Measurements from ENCODE around the gene TBATA. TPM values are rescaled to one million over a fixed set of nuclear protein-coding genes. Genes with fewer than 3 reads are reported as not detected.
A peak's percentile ranks its signal among the peaks of the same experiment; 100 is the strongest.

TBATA gene
- total and polyA plus RNA-seq, 5 donors, result 0.16 TPM; not detected in 4

DNA sequence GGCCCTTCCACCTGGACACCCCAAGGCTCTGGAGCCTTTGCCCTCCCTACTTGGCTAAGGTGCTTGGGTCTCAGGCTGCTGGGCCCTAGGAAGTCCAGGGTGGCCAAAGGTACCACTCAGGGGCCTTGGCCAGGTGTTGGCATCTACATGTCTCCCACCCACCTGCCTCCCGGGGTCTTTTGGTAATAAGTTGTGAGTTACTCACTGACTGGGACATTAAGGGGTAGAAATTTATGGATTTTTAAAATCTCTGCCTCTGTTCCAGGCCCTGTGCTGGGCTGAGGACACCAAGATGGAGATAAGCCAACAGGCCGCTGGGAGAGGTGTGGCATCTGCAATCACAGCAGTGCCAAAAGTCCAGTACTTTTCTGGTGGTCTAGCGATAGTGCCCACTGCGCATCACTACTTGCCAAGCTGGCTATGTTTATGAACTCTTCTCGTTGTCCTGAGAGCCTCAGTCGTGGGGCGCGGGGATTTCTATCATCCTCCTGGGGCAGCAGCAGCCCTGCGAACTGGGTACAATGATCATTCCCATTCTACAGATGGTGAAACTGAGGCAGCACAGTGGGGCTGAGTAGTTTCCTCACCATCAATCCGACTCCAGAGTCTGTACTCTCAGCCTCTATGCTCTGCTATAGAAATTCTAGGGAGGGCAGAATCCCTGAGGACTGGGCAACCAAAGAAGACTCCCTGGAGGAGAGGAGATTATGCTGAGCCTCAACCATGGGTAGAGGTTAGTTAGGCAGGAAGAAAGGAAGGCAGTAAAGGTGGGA, 36.2 kb downstream of the TBATA start:
- H3K27ac ChIP-seq (ENCODE audit: low read length), result no peak overlapping the region
- intact Hi-C loops (cut with DNase I), result no loop called here
- no peaks in the 10 kb centered on the region for H3K27me3 ChIP-seq (ENCODE audit: control insufficient read depth, insufficient read depth)
- no peaks in the 10 kb centered on the region for H3K9me3 ChIP-seq (ENCODE audit: control insufficient read depth, low read length)
- DNase-seq (peak in 1 of 3 donors; percentile 16), ATAC-seq (no peak)
- peaks cover 4% of the 10 kb centered on the region for H3K4me1 ChIP-seq (ENCODE audit: control insufficient read depth, insufficient read depth, low read length)
- WGBS, result 94% methylated on average over 10 of the region's 10 CpGs
- H3K4me3 ChIP-seq (ENCODE audit: low read length), result no peak overlapping the region

- WGBS, result 98% methylated on average over 3 of the region's 3 CpGs
- Histone ChIP-seq H3K4me1 (ENCODE audit: control insufficient read depth, insufficient read depth, low read length) (peaks cover 4% of the 10 kb centered on the region), H3K27ac (ENCODE audit: low read length) (no peak overlapping the region), H3K9me3 (ENCODE audit: control insufficient read depth, low read length) (no peaks in the 10 kb centered on the region), H3K27me3 (ENCODE audit: control insufficient read depth, insufficient read depth) (no peaks in the 10 kb centered on the region), H3K4me3 (ENCODE audit: low read length) (no peak overlapping the region)
- no peak for ATAC-seq
- intact Hi-C loops (cut with DNase I), result no loop called here
- peak in 1 of 3 donors; percentile 29 for DNase-seq
Observed at GRCh38 chr10:70748305-70748704, 36.9 kb downstream of the TBATA start.

DNA sequence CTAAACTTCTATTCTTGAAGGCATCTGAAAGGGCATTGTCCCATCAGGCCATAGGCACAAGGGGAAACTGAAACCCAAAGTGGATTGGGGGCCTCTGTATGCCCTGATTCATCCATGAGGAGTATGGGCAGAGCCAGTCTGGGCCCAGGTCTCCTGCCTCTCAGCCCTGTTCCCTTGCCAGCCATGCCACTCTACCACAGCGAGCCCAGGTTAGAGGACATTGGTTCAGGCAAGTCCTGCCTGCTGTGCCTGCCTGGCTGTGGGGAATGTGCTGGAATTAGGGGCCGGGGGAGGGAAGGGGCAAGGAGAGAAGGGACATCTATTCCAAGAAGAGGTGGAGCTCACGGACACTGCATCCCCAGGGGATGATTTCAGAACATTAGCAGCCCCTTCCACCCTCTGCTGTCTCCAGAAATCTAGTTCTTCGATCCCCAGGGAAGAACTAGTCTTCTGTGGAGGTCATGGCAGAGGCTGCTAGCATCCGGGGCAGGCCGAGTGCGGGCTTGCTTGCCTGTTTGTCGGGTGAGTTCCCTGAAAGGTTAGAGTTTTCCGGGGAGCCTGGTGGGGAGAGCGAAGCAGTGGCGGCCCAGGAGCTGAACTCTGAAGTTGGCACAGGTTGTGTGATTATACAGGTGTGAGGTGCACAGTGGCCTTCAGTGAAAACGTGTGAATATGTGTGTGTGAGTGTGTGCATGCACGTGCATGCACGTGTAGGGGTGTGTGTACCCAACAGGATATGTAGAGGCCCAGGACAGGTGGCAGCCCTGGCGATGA, 37.8 kb downstream of the TBATA start:
- Histone ChIP-seq H3K9me3 (ENCODE audit: control insufficient read depth, low read length) (no peaks in the 10 kb centered on the region), H3K4me3 (ENCODE audit: low read length) (no peak overlapping the region), H3K27ac (ENCODE audit: low read length) (no peak overlapping the region), H3K4me1 (ENCODE audit: control insufficient read depth, insufficient read depth, low read length) (peaks cover 4% of the 10 kb centered on the region), H3K27me3 (ENCODE audit: control insufficient read depth, insufficient read depth) (no peaks in the 10 kb centered on the region)
- 72% methylated on average over 15 of the region's 15 CpGs for WGBS
- ATAC-seq, result no peak
- intact Hi-C loops (cut with DNase I), result no loop called here
- peak in 1 of 3 donors; percentile 41 for DNase-seq

- Histone ChIP-seq H3K27me3 (ENCODE audit: control insufficient read depth, insufficient read depth) (no peaks in the 10 kb centered on the region), H3K4me3 (ENCODE audit: low read length) (no peak overlapping the region), H3K4me1 (ENCODE audit: control insufficient read depth, insufficient read depth, low read length) (peaks cover 4% of the 10 kb centered on the region), H3K27ac (ENCODE audit: low read length) (no peak overlapping the region), H3K9me3 (ENCODE audit: control insufficient read depth, low read length) (no peaks in the 10 kb centered on the region)
- ATAC-seq (no peak), DNase-seq (no peak)
- WGBS, result 76% methylated on average over 2 of the region's 2 CpGs
- intact Hi-C loops (cut with DNase I), result no loop called here
Observed at GRCh38 chr10:70745555-70745954, 39.6 kb downstream of the TBATA start.

- 72% methylated on average over 6 of the region's 6 CpGs for WGBS
- Histone ChIP-seq H3K9me3 (ENCODE audit: control insufficient read depth, low read length) (no peaks in the 10 kb centered on the region), H3K4me1 (ENCODE audit: control insufficient read depth, insufficient read depth, low read length) (peaks cover 4% of the 10 kb centered on the region), H3K4me3 (ENCODE audit: low read length) (no peak overlapping the region), H3K27ac (ENCODE audit: low read length) (no peak overlapping the region), H3K27me3 (ENCODE audit: control insufficient read depth, insufficient read depth) (no peaks in the 10 kb centered on the region)
- DNase-seq (no peak), ATAC-seq (no peak)
- intact Hi-C loops (cut with DNase I), result no loop called here
Observed at GRCh38 chr10:70744617-70745143, 40.5 kb downstream of the TBATA start.

- intact Hi-C loops (cut with DNase I), result no loop called here
- WGBS, result 86% methylated on average over 13 of the region's 13 CpGs
- Histone ChIP-seq H3K27ac (ENCODE audit: low read length) (no peak overlapping the region), H3K4me1 (ENCODE audit: control insufficient read depth, insufficient read depth, low read length) (peaks cover 4% of the 10 kb centered on the region), H3K27me3 (ENCODE audit: control insufficient read depth, insufficient read depth) (no peaks in the 10 kb centered on the region), H3K9me3 (ENCODE audit: control insufficient read depth, low read length) (no peaks in the 10 kb centered on the region), H3K4me3 (ENCODE audit: low read length) (no peak overlapping the region)
- no peak for ATAC-seq
- DNase-seq, result no peak
Observed at GRCh38 chr10:70743879-70744278, 41.3 kb downstream of the TBATA start.

GRCh38 chr10:70743430-70743788, 41.8 kb downstream of the TBATA start:
- Histone ChIP-seq H3K27ac (ENCODE audit: low read length) (no peak overlapping the region), H3K4me1 (ENCODE audit: control insufficient read depth, insufficient read depth, low read length) (peaks cover 4% of the 10 kb centered on the region), H3K27me3 (ENCODE audit: control insufficient read depth, insufficient read depth) (no peaks in the 10 kb centered on the region), H3K9me3 (ENCODE audit: control insufficient read depth, low read length) (no peaks in the 10 kb centered on the region), H3K4me3 (ENCODE audit: low read length) (no peak overlapping the region)
- intact Hi-C loops (cut with DNase I), result no loop called here
- 83% methylated on average over 17 of the region's 17 CpGs for WGBS
- DNase-seq (no peak), ATAC-seq (no peak)

- DNase-seq, result peak; percentile 49 to 84 (median 80)
- intact Hi-C loops (cut with DNase I), result no loop called here
- Histone ChIP-seq H3K4me1 (ENCODE audit: control insufficient read depth, insufficient read depth, low read length) (peaks cover 4% of the 10 kb centered on the region), H3K27ac (ENCODE audit: low read length) (no peak overlapping the region), H3K9me3 (ENCODE audit: control insufficient read depth, low read length) (no peaks in the 10 kb centered on the region), H3K27me3 (ENCODE audit: control insufficient read depth, insufficient read depth) (no peaks in the 10 kb centered on the region), H3K4me3 (ENCODE audit: low read length) (no peak overlapping the region)
- ATAC-seq, result peak; percentile 72 to 82
- WGBS, result 38% methylated on average over 8 of the region's 8 CpGs
Observed at GRCh38 chr10:70742537-70743429, 42.4 kb downstream of the TBATA start.

DNA sequence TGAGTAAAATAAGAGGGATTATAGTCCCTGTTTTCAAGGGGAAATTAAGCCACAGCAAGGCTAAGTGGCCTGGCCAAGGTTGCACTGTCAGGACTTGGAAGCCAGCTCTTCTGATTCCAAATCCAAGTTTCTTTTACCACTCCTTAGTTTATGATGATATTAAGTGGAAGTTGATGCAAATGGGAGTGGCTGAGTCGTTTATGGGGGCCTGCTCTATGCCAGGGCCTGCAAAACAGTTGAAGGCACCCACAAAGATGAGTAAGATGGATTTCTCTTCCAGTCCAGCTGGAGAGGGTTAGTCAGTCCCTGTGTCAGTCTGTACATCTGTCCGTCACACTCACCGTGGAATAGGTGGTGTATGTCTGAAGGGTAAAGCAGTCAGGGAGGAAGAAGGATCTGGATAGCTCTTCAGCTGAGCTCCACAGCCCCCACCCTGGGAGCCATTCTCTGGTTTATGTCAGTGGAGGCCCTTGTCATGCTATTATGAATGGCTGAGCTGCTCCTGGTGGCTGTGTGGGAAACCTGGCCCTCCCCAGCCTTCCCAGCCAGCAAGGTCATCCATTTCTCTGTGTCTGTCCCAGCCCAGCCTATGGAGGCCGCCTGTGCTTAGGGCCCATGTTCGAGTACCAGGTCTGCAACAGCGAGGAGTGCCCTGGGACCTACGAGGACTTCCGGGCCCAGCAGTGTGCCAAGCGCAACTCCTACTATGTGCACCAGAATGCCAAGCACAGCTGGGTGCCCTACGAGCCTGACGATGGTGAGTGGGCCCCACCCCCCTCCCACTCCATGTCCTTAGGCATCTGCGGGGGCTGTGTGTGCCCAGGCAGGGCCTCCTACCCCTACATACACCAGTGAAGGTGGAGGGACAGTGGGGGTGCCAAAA, 44.5 kb downstream of the TBATA start:
- ATAC-seq (no peak), DNase-seq (no peak)
- Histone ChIP-seq H3K27ac (ENCODE audit: low read length) (no peak overlapping the region), H3K4me1 (ENCODE audit: control insufficient read depth, insufficient read depth, low read length) (no peaks in the 10 kb centered on the region), H3K9me3 (ENCODE audit: control insufficient read depth, low read length) (no peaks in the 10 kb centered on the region), H3K27me3 (ENCODE audit: control insufficient read depth, insufficient read depth) (no peaks in the 10 kb centered on the region), H3K4me3 (ENCODE audit: low read length) (no peak overlapping the region)
- intact Hi-C loops (cut with DNase I), result no loop called here
- WGBS, result 82% methylated on average over 12 of the region's 12 CpGs

DNA sequence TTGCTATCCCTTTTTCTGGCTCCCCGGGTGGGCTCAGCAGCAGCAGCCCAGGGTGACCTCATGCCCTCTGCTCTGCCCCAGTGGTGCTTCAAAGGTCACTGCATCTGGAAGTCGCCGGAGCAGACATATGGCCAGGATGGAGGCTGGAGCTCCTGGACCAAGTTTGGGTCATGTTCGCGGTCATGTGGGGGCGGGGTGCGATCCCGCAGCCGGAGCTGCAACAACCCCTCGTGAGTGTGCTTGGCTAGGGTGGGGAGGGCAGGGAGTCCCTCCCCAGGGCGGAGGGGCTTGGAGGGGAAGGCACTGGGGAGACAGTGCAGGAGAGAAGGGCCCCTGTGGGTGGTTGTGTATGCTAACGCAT, 46.4 kb downstream of the TBATA start:
- no peak for DNase-seq
- no peak overlapping the region for H3K27ac ChIP-seq (ENCODE audit: low read length)
- no peak for ATAC-seq
- WGBS, result 82% methylated on average over 12 of the region's 12 CpGs
- intact Hi-C loops (cut with DNase I), result no loop called here
- H3K27me3 ChIP-seq (ENCODE audit: control insufficient read depth, insufficient read depth), result no peaks in the 10 kb centered on the region
- H3K4me1 ChIP-seq (ENCODE audit: control insufficient read depth, insufficient read depth, low read length), result no peaks in the 10 kb centered on the region
- no peak overlapping the region for H3K4me3 ChIP-seq (ENCODE audit: low read length)
- no peaks in the 10 kb centered on the region for H3K9me3 ChIP-seq (ENCODE audit: control insufficient read depth, low read length)
